ENCODE results near the gene WWOX.

Gene WWOX

GRCh38 chr16:78389009-78389498, 289.6 kb downstream of the WWOX start:
- Histone ChIP-seq H3K36me3 (ENCODE audit: insufficient read depth) (no peaks in the 10 kb centered on the region), H3K4me2 (no peak overlapping the region), H3K4me1 (ENCODE audit: low read depth, poor library complexity, severe bottlenecking) (no peaks in the 10 kb centered on the region), H4K20me1 (ENCODE audit: insufficient read depth) (no peaks in the 10 kb centered on the region), H3K27ac (no peak overlapping the region), H3K4me3 (IDR thresholded peaks at IDR 0.05; ENCODE audit: insufficient read depth, low read depth, low read length) (no peak overlapping the region), H3K27me3 (ENCODE audit: insufficient read depth, low read depth) (no peaks in the 10 kb centered on the region), H2AFZ (ENCODE audit: low read depth) (no peak overlapping the region), H3K79me2 (ENCODE audit: insufficient read depth, low read depth) (no peaks in the 10 kb centered on the region), H3K9ac (no peak overlapping the region)
- no peak for TF ChIP-seq CTCF (conservative IDR thresholded peaks at IDR 0.05; ENCODE audit: low read depth, low read length)

- Histone ChIP-seq H3K36me3 (ENCODE audit: insufficient read depth) (no peaks in the 10 kb centered on the region), H3K4me3 (IDR thresholded peaks at IDR 0.05; ENCODE audit: insufficient read depth, low read depth, low read length) (no peak overlapping the region), H4K20me1 (ENCODE audit: insufficient read depth) (no peaks in the 10 kb centered on the region), H3K27me3 (ENCODE audit: insufficient read depth, low read depth) (no peaks in the 10 kb centered on the region), H3K4me1 (ENCODE audit: low read depth, poor library complexity, severe bottlenecking) (no peaks in the 10 kb centered on the region), H3K4me2 (no peak overlapping the region), H3K9ac (no peak overlapping the region), H3K27ac (no peak overlapping the region), H2AFZ (ENCODE audit: low read depth) (no peak overlapping the region), H3K79me2 (ENCODE audit: insufficient read depth, low read depth) (no peaks in the 10 kb centered on the region)
- no peak for TF ChIP-seq CTCF (conservative IDR thresholded peaks at IDR 0.05; ENCODE audit: low read depth, low read length)
These were observed 290.6 kb downstream of the WWOX start for GRCh38 chr16:78390092-78390491.

GRCh38 chr16:78390508-78391324, 291.3 kb downstream of the WWOX start:
- Histone ChIP-seq H3K27ac (no peak overlapping the region), H4K20me1 (ENCODE audit: insufficient read depth) (no peaks in the 10 kb centered on the region), H3K9ac (no peak overlapping the region), H3K4me1 (ENCODE audit: low read depth, poor library complexity, severe bottlenecking) (no peaks in the 10 kb centered on the region), H3K4me2 (no peak overlapping the region), H3K79me2 (ENCODE audit: insufficient read depth, low read depth) (no peaks in the 10 kb centered on the region), H2AFZ (ENCODE audit: low read depth) (no peak overlapping the region), H3K4me3 (IDR thresholded peaks at IDR 0.05; ENCODE audit: insufficient read depth, low read depth, low read length) (no peak overlapping the region), H3K27me3 (ENCODE audit: insufficient read depth, low read depth) (no peaks in the 10 kb centered on the region), H3K36me3 (ENCODE audit: insufficient read depth) (no peaks in the 10 kb centered on the region)
- TF ChIP-seq CTCF (conservative IDR thresholded peaks at IDR 0.05; ENCODE audit: low read depth, low read length) = no peak

GRCh38 chr16:78392585-78393195, 293.2 kb downstream of the WWOX start:
- Histone ChIP-seq H3K9ac (no peak overlapping the region), H3K4me3 (IDR thresholded peaks at IDR 0.05; ENCODE audit: insufficient read depth, low read depth, low read length) (no peak overlapping the region), H3K4me2 (no peak overlapping the region), H2AFZ (ENCODE audit: low read depth) (no peak overlapping the region), H3K27ac (no peak overlapping the region), H3K4me1 (ENCODE audit: low read depth, poor library complexity, severe bottlenecking) (no peaks in the 10 kb centered on the region), H3K27me3 (ENCODE audit: insufficient read depth, low read depth) (no peaks in the 10 kb centered on the region), H3K36me3 (ENCODE audit: insufficient read depth) (no peaks in the 10 kb centered on the region), H4K20me1 (ENCODE audit: insufficient read depth) (no peaks in the 10 kb centered on the region), H3K79me2 (ENCODE audit: insufficient read depth, low read depth) (no peaks in the 10 kb centered on the region)
- no peak for TF ChIP-seq CTCF (conservative IDR thresholded peaks at IDR 0.05; ENCODE audit: low read depth, low read length)

Data from KMS-11 (cell line).